DOHH2 (cell line): Measurements from ENCODE around the gene NPR2.
A peak's percentile ranks its signal among the peaks of the same experiment; 100 is the strongest.

Source experiments
- H3F3A ChIP-seq: fragments of 200-600 bp; sonication (generic), shearing (Covaris generic); 2 replicates; pipeline ENCODE4 v1.6.0; 2016; ENCODE audit warnings: antibody characterized with exemption, mild to moderate bottlenecking; ENCODE audit not compliant: control insufficient read depth, insufficient read depth
- H3K27ac ChIP-seq: fragments of 200-600 bp; sonication (generic); 2 replicates; pipeline ENCODE4 v1.5.1; 2014; ENCODE audit warnings: low read depth, mild to moderate bottlenecking, low read length, moderate library complexity
- H3K27me3 ChIP-seq: fragments of 200-600 bp; sonication (generic); 2 replicates; pipeline ENCODE4 v1.6.1; 2014; ENCODE audit warnings: mild to moderate bottlenecking, low read length, mixed read lengths; ENCODE audit not compliant: control insufficient read depth
- H3K36me3 ChIP-seq: fragments of 200-600 bp; sonication (generic); 2 replicates; pipeline ENCODE4 v1.6.1; 2014; ENCODE audit warnings: mild to moderate bottlenecking, low read length, moderate library complexity, mixed read lengths; ENCODE audit not compliant: control insufficient read depth
- H3K4me1 ChIP-seq: fragments of 200-600 bp; sonication (generic); 2 replicates; pipeline ENCODE4 v1.6.1; 2014; ENCODE audit warnings: mild to moderate bottlenecking, low read length, mixed read lengths; ENCODE audit not compliant: control insufficient read depth
- H3K4me2 ChIP-seq: fragments of 200-600 bp; sonication (generic); 2 replicates; pipeline ENCODE4 v1.6.0; 2014; ENCODE audit warnings: mild to moderate bottlenecking, low read length, moderate library complexity
- H3K4me3 ChIP-seq: fragments of 200-600 bp; sonication (generic); 2 replicates; pipeline ENCODE4 v1.5.1; 2014; ENCODE audit warnings: mild to moderate bottlenecking, low read length, mixed read lengths
- H3K79me2 ChIP-seq: fragments of 200-600 bp; sonication (generic); 2 replicates; pipeline ENCODE4 v1.6.1; 2014; ENCODE audit warnings: mild to moderate bottlenecking, low read length, mixed read lengths; ENCODE audit not compliant: control insufficient read depth
- H3K9me2 ChIP-seq: fragments of 200-600 bp; sonication (generic); replicated peaks from 2 replicates; pipeline ENCODE4 v1.6.1; 2014; ENCODE audit warnings: mild to moderate bottlenecking, low read length, mixed read lengths; ENCODE audit not compliant: control insufficient read depth
- H3K9me3 ChIP-seq: fragments of 200-600 bp; sonication (generic); 2 replicates; pipeline ENCODE4 v1.6.1; 2014; ENCODE audit warnings: antibody characterized with exemption, low read length, mixed read lengths; ENCODE audit not compliant: control insufficient read depth, insufficient read depth
- H4K20me1 ChIP-seq: fragments of 200-600 bp; sonication (generic); 2 replicates; pipeline ENCODE4 v1.6.0; 2014; ENCODE audit warnings: low read depth, mild to moderate bottlenecking, antibody characterized with exemption, low read length, moderate library complexity; ENCODE audit not compliant: control insufficient read depth, insufficient read depth
- CTCF ChIP-seq: fragments of 200-600 bp; sonication (generic); IDR thresholded peaks from one replicate; pipeline ENCODE4 v1.5.1; 2014; ENCODE audit warnings: antibody characterized with exemption, mild to moderate bottlenecking, low read depth, low read length; ENCODE audit not compliant: poor library complexity, severe bottlenecking
- EZH2phosphoT487 ChIP-seq: fragments of 200-600 bp; sonication (generic); IDR thresholded peaks from 2 replicates; pipeline ENCODE4 v1.6.1; 2017; ENCODE audit warnings: borderline replicate concordance, mild to moderate bottlenecking, antibody characterized with exemption, low read length, moderate library complexity, mixed read lengths

The NPR2 gene

DNA sequence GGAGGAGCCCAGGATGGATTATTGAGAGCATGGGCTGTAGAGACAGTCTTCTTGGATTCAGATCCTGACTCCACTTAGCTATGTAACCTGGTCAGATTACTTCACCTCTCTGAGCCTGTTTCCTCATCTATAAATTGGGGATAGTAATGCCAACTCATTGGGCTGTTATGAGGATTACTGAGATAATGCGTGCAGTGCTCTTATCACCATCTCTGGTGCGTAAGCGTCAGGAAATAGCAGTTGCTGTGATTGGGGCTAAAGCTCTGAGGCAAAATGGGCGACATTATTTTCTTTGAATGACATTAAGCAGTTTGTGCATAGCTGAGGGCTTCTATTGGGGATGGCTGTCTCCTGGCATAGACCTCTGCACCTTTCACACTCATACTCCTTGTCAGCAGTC, 36.3 kb upstream of the NPR2 start:
- Histone ChIP-seq H3K9me2 (no peaks in the 10 kb centered on the region), H3K79me2 (peaks cover 20% of the 10 kb centered on the region), H3K4me3 (peak overlapping the region; percentile 85; the same call in 1 of the 2 replicates), H3K36me3 (peaks cover 42% of the 10 kb centered on the region), H3K27ac (no peak overlapping the region), H4K20me1 (no peaks in the 10 kb centered on the region), H3K9me3 (no peaks in the 10 kb centered on the region), H3K27me3 (no peaks in the 10 kb centered on the region), H3F3A (peaks cover 20% of the 10 kb centered on the region), H3K4me1 (peaks cover 49% of the 10 kb centered on the region), H3K4me2 (no peak overlapping the region)
- TF ChIP-seq EZH2phosphoT487 (no peak), CTCF (no peak)

- peaks cover 41% of the 10 kb centered on the region for H3K4me1 ChIP-seq
- peaks cover 33% of the 10 kb centered on the region for H3K36me3 ChIP-seq
- H3F3A ChIP-seq, result peaks cover 20% of the 10 kb centered on the region
- H3K27ac ChIP-seq, result peak overlapping the region; percentile 83
- H3K9me2 ChIP-seq, result no peaks in the 10 kb centered on the region
- peak overlapping the region; percentile 85 for H3K4me3 ChIP-seq
- no peaks in the 10 kb centered on the region for H4K20me1 ChIP-seq
- peak overlapping the region; percentile 99 for H3K4me2 ChIP-seq
- H3K79me2 ChIP-seq, result peaks cover 17% of the 10 kb centered on the region
- H3K9me3 ChIP-seq, result no peaks in the 10 kb centered on the region
- TF ChIP-seq CTCF (peak; percentile 96), EZH2phosphoT487 (no peak)
- no peaks in the 10 kb centered on the region for H3K27me3 ChIP-seq
These were observed 34.8 kb upstream of the NPR2 start for GRCh38 chr9:35756275-35757225.

GRCh38 chr9:35757226-35757891, 34.0 kb upstream of the NPR2 start:
- peaks cover 21% of the 10 kb centered on the region for H3K79me2 ChIP-seq
- peak overlapping the region; percentile 99 for H3K4me2 ChIP-seq
- peaks cover 43% of the 10 kb centered on the region for H3K4me1 ChIP-seq
- H3F3A ChIP-seq, result peaks cover 20% of the 10 kb centered on the region
- H3K9me2 ChIP-seq, result no peaks in the 10 kb centered on the region
- no peaks in the 10 kb centered on the region for H3K9me3 ChIP-seq
- H3K4me3 ChIP-seq, result peak overlapping the region; percentile 85
- TF ChIP-seq EZH2phosphoT487, result no peak
- no peak for TF ChIP-seq CTCF
- peak overlapping the region; percentile 83 for H3K27ac ChIP-seq
- H3K27me3 ChIP-seq, result no peaks in the 10 kb centered on the region
- H3K36me3 ChIP-seq, result peaks cover 25% of the 10 kb centered on the region
- H4K20me1 ChIP-seq, result no peaks in the 10 kb centered on the region
